AG09309 (cell line): Measurements from ENCODE around the gene PARM1.

Source experiments
- DNase-seq: peaks from one replicate; pipeline ENCODE4 v3.0.0-alpha.2; 2010; ENCODE audit warnings: low read depth
- H3K4me3 ChIP-seq: 2 replicates; pipeline ENCODE4 v1.5.1; 2011; ENCODE audit warnings: mild to moderate bottlenecking, low read depth, low read length, moderate library complexity; ENCODE audit not compliant: control insufficient read depth
- CTCF ChIP-seq: IDR thresholded peaks from 2 replicates; pipeline ENCODE4 v1.5.1; 2011; ENCODE audit warnings: mild to moderate bottlenecking, low read depth, low read length, inconsistent platforms; ENCODE audit not compliant: insufficient read depth, control insufficient read depth; ENCODE audit errors: missing control alignments

Gene PARM1

DNA sequence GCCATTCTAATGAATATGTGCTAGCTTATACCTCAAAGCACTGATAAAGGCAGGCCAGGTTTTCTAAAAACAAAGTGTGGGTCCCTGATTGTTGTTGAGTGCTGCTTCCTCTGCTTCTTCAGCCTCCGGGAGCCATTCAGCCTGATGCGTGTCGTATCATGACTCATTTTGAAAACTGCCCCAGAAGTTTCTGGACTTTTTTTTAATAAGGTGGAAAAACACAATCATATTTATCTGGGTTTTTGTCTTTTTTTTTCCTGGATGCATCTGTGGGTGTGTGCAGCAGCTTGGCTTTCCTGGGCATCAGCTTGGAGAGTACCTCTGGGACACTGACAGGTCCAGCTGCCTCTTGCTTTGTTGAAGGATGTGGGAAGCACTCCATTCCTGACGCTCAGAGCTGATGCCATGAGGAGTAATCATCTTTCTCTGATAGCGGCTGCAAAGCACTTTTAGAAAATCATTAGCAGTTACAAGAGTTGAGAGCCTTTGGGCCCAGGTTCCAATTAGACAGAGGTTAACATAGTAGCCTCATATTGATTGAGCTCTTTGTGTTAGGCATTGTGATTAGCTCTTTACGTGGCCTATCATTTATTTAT is 66.9 kb downstream of the PARM1 start:
- no peak for DNase-seq
- no peak for TF ChIP-seq CTCF
- no peak overlapping the region for H3K4me3 ChIP-seq

- DNase-seq = no peak
- no peak overlapping the region for H3K4me3 ChIP-seq
- no peak for TF ChIP-seq CTCF
Observed at GRCh38 chr4:75001871-75002270, 69.0 kb downstream of the PARM1 start.

- no peak for TF ChIP-seq CTCF
- no peak overlapping the region for H3K4me3 ChIP-seq
- no peak for DNase-seq
Observed at GRCh38 chr4:75002381-75002780, 69.5 kb downstream of the PARM1 start.

GRCh38 chr4:75003979-75004378 is 71.1 kb downstream of the PARM1 start:
- DNase-seq = no peak
- no peak for TF ChIP-seq CTCF
- no peak overlapping the region for H3K4me3 ChIP-seq

GRCh38 chr4:75004755-75005668 is 72.1 kb downstream of the PARM1 start:
- no peak overlapping the region for H3K4me3 ChIP-seq
- TF ChIP-seq CTCF = no peak
- no peak for DNase-seq

GRCh38 chr4:75005727-75006126 is 72.8 kb downstream of the PARM1 start:
- no peak for TF ChIP-seq CTCF
- H3K4me3 ChIP-seq = no peak overlapping the region
- DNase-seq = no peak

GRCh38 chr4:75007891-75008290 is 75.0 kb downstream of the PARM1 start:
- no peak for TF ChIP-seq CTCF
- DNase-seq = no peak
- no peak overlapping the region for H3K4me3 ChIP-seq
